Myocyte (in vitro differentiated cells): Measurements from ENCODE around the gene MRFAP1L1. TPM values are rescaled to one million over a fixed set of nuclear protein-coding genes. Genes with fewer than 3 reads are reported as not detected.

ENCODE experiments used
- DNase-seq: peaks from one replicate; pipeline ENCODE4 v3.0.0-alpha.2; 2012; ENCODE audit warnings: low read depth
- total RNA-seq: library from RNA; depleted of rRNA; stranded (reverse); fragments of >200 nt; gene quantifications from 2 replicates; pipeline ENCODE4 v1.2.3, GENCODE V29; 2014

Gene MRFAP1L1
- total RNA-seq, 1 donor from 2014 or later = 69.2 TPM

GRCh38 chr4:6663596-6664393 is 45.9 kb downstream of the MRFAP1L1 start:
- no peak for DNase-seq

GRCh38 chr4:6662591-6662990 is 47.1 kb downstream of the MRFAP1L1 start:
- DNase-seq = no peak

- no peak for DNase-seq
Measured at GRCh38 chr4:6660430-6660829, 49.2 kb downstream of the MRFAP1L1 start.

GRCh38 chr4:6659897-6660296 is 49.8 kb downstream of the MRFAP1L1 start:
- DNase-seq = no peak

- DNase-seq = peak; percentile 13
Measured at GRCh38 chr4:6658597-6659075, 51.0 kb downstream of the MRFAP1L1 start.

GRCh38 chr4:6658209-6658595 is 51.5 kb downstream of the MRFAP1L1 start:
- no peak for DNase-seq

Other genes with a start within 250 kb of the MRFAP1L1 start
- 0.29 and 2.0 TPM in 2 replicates for gene PPP2R2C, start 237.3 kb downstream of the MRFAP1L1 start, total RNA-seq
- gene MAN2B2, start 134.7 kb downstream of the MRFAP1L1 start, total RNA-seq = 15.2 and 20.5 TPM in 2 replicates
- 122 and 128 TPM in 2 replicates for gene MRFAP1, start 69.2 kb downstream of the MRFAP1L1 start, total RNA-seq
- not detected in 2 replicates for gene S100P, start 16.0 kb downstream of the MRFAP1L1 start, total RNA-seq
- 32.8 and 35.1 TPM in 2 replicates for gene BLOC1S4, start 6.3 kb upstream of the MRFAP1L1 start, total RNA-seq
- gene KIAA0232, start 72.9 kb upstream of the MRFAP1L1 start, total RNA-seq = 64.2 and 73.7 TPM in 2 replicates
- gene TBC1D14, start 200.0 kb upstream of the MRFAP1L1 start, total RNA-seq = 48.6 and 51.8 TPM in 2 replicates